Measurements from ENCODE around the gene ZIC5. TPM values are rescaled to one million over a fixed set of nuclear protein-coding genes. Genes with fewer than 3 reads are reported as not detected.
A peak's percentile ranks its signal among the peaks of the same experiment; 100 is the strongest.

Gene ZIC5
- total and polyA plus RNA-seq, 9 of the 15 experiments (the other 6 are each of a cell fraction or from before 2014, with no cell fraction given): 0.57 to 2.0 (median 1.1) TPM

GRCh38 chr13:99980824-99981734, 9.5 kb upstream of the ZIC5 start (continued):
- peak; percentile 32 for TF ChIP-seq RBBP5 (IDR thresholded peaks at IDR 0.05; ENCODE audit: borderline replicate concordance, insufficient read depth, low read length, poor library complexity, severe bottlenecking)
- TF ChIP-seq CBX2 (IDR thresholded peaks at IDR 0.05; ENCODE audit: insufficient read depth, low read length, poor library complexity, severe bottlenecking): no peak
- no peak for TF ChIP-seq TCF3 (CRISPR knock-in tag; IDR thresholded peaks at IDR 0.05)
- TF ChIP-seq ZNF589 (CRISPR knock-in tag; IDR thresholded peaks at IDR 0.05; ENCODE audit: low read depth): no peak
- no peak for TF ChIP-seq TARDBP (IDR thresholded peaks at IDR 0.05)
- no peak for TF ChIP-seq HMGXB4 (CRISPR knock-in tag; IDR thresholded peaks at IDR 0.05)
- no peak for TF ChIP-seq CBFA2T3 (IDR thresholded peaks at IDR 0.05)
- peak; percentile 61; the same call in 1 of the 2 replicates for TF ChIP-seq PHF8 (IDR thresholded peaks at IDR 0.05; ENCODE audit: borderline replicate concordance, low read length)
- TF ChIP-seq, protein P1, sequence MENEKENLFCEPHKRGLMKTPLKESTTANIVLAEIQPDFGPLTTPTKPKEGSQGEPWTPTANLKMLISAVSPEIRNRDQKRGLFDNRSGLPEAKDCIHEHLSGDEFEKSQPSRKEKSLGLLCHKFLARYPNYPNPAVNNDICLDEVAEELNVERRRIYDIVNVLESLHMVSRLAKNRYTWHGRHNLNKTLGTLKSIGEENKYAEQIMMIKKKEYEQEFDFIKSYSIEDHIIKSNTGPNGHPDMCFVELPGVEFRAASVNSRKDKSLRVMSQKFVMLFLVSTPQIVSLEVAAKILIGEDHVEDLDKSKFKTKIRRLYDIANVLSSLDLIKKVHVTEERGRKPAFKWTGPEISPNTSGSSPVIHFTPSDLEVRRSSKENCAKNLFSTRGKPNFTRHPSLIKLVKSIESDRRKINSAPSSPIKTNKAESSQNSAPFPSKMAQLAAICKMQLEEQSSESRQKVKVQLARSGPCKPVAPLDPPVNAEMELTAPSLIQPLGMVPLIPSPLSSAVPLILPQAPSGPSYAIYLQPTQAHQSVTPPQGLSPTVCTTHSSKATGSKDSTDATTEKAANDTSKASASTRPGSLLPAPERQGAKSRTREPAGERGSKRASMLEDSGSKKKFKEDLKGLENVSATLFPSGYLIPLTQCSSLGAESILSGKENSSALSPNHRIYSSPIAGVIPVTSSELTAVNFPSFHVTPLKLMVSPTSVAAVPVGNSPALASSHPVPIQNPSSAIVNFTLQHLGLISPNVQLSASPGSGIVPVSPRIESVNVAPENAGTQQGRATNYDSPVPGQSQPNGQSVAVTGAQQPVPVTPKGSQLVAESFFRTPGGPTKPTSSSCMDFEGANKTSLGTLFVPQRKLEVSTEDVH (IDR thresholded peaks at IDR 0.05; ENCODE audit: low read depth, partially characterized antibody): no peak
- peak; percentile 57 for TF ChIP-seq RB1 (IDR thresholded peaks at IDR 0.05; ENCODE audit: low read depth)
- peak; percentile 21 for TF ChIP-seq CCNT2 (IDR thresholded peaks at IDR 0.05; ENCODE audit: borderline replicate concordance, extremely low read depth, insufficient read length, low read depth, low read length)
- TF ChIP-seq CBX1 (IDR thresholded peaks at IDR 0.05; ENCODE audit: low read depth): 0 out of 2 replicates have a peak, but pooled peaks have one; percentile 58
- TF ChIP-seq POLR3G (IDR thresholded peaks at IDR 0.05; ENCODE audit: extremely low read depth, insufficient read length, insufficient replicate concordance): no peak
- no peak for TF ChIP-seq CSDE1 (IDR thresholded peaks at IDR 0.05)
- TF ChIP-seq STAG1 (CRISPR knock-in tag; IDR thresholded peaks at IDR 0.05; ENCODE audit: borderline replicate concordance): no peak
- TF ChIP-seq ZNF696 (CRISPR knock-in tag; conservative IDR thresholded peaks at IDR 0.05): no peak
- no peak for TF ChIP-seq CEBPG (CRISPR knock-in tag; IDR thresholded peaks at IDR 0.05)
- TF ChIP-seq CEBPG (tag; conservative IDR thresholded peaks at IDR 0.05 in 1 of 2, IDR thresholded peaks at IDR 0.05 in 1 of 2): no peak
- no peak for TF ChIP-seq ZNF717 (CRISPR knock-in tag; IDR thresholded peaks at IDR 0.05)
- TF ChIP-seq MEIS2 (IDR thresholded peaks at IDR 0.05; ENCODE audit: partially characterized antibody): no peak
- peak; percentile 25; the same call in 1 of the 2 replicates for TF ChIP-seq MTA3 (IDR thresholded peaks at IDR 0.05; ENCODE audit: borderline replicate concordance)
- TF ChIP-seq NELFE (IDR thresholded peaks at IDR 0.05; ENCODE audit: insufficient read depth, insufficient read length): no peak
- TF ChIP-seq SREBF2 (CRISPR knock-in tag; IDR thresholded peaks at IDR 0.05): no peak
- TF ChIP-seq ZNF644 (tag; IDR thresholded peaks at IDR 0.05; ENCODE audit: low read depth): no peak

All from K562 (cell line).